Measurements from ENCODE around the gene SOAT1.

- TF ChIP-seq CTCF (conservative IDR thresholded peaks at IDR 0.05; ENCODE audit: low read depth, low read length) = no peak
- TF ChIP-seq MAZ (IDR thresholded peaks at IDR 0.05; ENCODE audit: borderline replicate concordance, low read depth, low read length) = no peak
- TF ChIP-seq USF2 (IDR thresholded peaks at IDR 0.05; ENCODE audit: low read depth, low read length) = no peak
- TF ChIP-seq SMC3 (IDR thresholded peaks at IDR 0.05; ENCODE audit: low read depth, low read length) = no peak
- TF ChIP-seq POLR2A (IDR thresholded peaks at IDR 0.05; ENCODE audit: low read depth, low read length) = no peak
- TF ChIP-seq RAD21 (IDR thresholded peaks at IDR 0.05; ENCODE audit: low read length) = no peak
- TF ChIP-seq CHD1 (IDR thresholded peaks at IDR 0.05; ENCODE audit: low read depth, low read length) = no peak
- no peak for TF ChIP-seq NFE2L2 (IDR thresholded peaks at IDR 0.05; ENCODE audit: low read depth, low read length)
These were observed 29.8 kb downstream of the SOAT1 start for GRCh38 chr1:179323436-179323835.
